Activated CD4-positive, alpha-beta T cell treated with anti-CD3 and anti-CD28 coated beads, Interleukin-2, amount 10 ng/mL, durations not matched to agents 24 days and 14 days (primary cell): Measurements from ENCODE around the gene KBTBD4. TPM values are rescaled to one million over a fixed set of nuclear protein-coding genes. Genes with fewer than 3 reads are reported as not detected.
"Not testable (repeated sequence)": the region's sequence is repeated elsewhere in the genome, so short reads cannot be mapped to it uniquely, and the experiment has no call there.

Source experiments
- DNase-seq: peaks from one replicate; pipeline ENCODE4 v3.0.0; 2022
- H3K27ac Mint-ChIP-seq: one replicate; pipeline ENCODE4 v1.8.0; 2022; ENCODE audit warnings: mild to moderate bottlenecking, mixed read lengths
- H3K27me3 Mint-ChIP-seq: one replicate; pipeline ENCODE4 v1.8.0; 2022; ENCODE audit warnings: mixed read lengths
- H3K36me3 Mint-ChIP-seq: one replicate; pipeline ENCODE4 v1.8.0; 2022; ENCODE audit warnings: low read depth, mild to moderate bottlenecking, mixed read lengths
- H3K4me1 Mint-ChIP-seq: one replicate; pipeline ENCODE4 v1.8.0; 2021; ENCODE audit warnings: mixed read lengths
- H3K4me3 Mint-ChIP-seq: one replicate; pipeline ENCODE4 v1.8.0; 2022; ENCODE audit warnings: mild to moderate bottlenecking, moderate library complexity, mixed read lengths
- H3K9me3 Mint-ChIP-seq: one replicate; pipeline ENCODE4 v1.8.0; 2021; ENCODE audit warnings: mixed read lengths
- intact Hi-C: fragments of 100-400 bp; cut with micrococcal nuclease; formaldehyde crosslinking; loops from one replicate; pipeline ENCODE4 v1.15.1; 2023
- total RNA-seq: library from RNA; stranded (reverse); gene quantifications from 2 replicates; pipeline ENCODE4 v1.2.3, GENCODE V29; 2022

KBTBD4 gene
- total RNA-seq, 1 donor from 2014 or later: 16.7 TPM

GRCh38 chr11:47586098-47586855 lies 7.5 kb upstream of the KBTBD4 start, which contains the start of gene FAM180B:
TSS of gene FAM180B (plus strand) at chr11:47586678. CDS start at chr11:47586769, 91 bp downstream.
- Mint-ChIP-seq H3K4me1 (peaks cover 2% of the 10 kb centered on the region), H3K27me3 (no peaks in the 10 kb centered on the region), H3K27ac (peak within 1 kb of the TSS; percentile 16), H3K9me3 (no peaks in the 10 kb centered on the region), H3K4me3 (no peak within 1 kb of the TSS), H3K36me3 (peaks cover 29% of the 10 kb centered on the region)
- intact Hi-C loops: no loop called here
- DNase-seq: no peak

- Mint-ChIP-seq H3K4me3 (no peak overlapping the region), H3K4me1 (peaks cover 14% of the 10 kb centered on the region), H3K27ac (no peak overlapping the region), H3K9me3 (no peaks in the 10 kb centered on the region), H3K36me3 (peaks cover 43% of the 10 kb centered on the region), H3K27me3 (no peaks in the 10 kb centered on the region)
- DNase-seq: no peak
- intact Hi-C loops: no loop called here
These were observed 5.1 kb upstream of the KBTBD4 start for GRCh38 chr11:47583844-47584243.

GRCh38 chr11:47577460-47578041 lies 1.2 kb downstream of the KBTBD4 start:
- Mint-ChIP-seq H3K9me3 (no peaks in the 10 kb centered on the region), H3K36me3 (peaks cover 59% of the 10 kb centered on the region), H3K27ac (peak overlapping the region; percentile 96)

GRCh38 chr11:47573321-47573720 lies 5.4 kb downstream of the KBTBD4 start:
- Mint-ChIP-seq H3K27me3 (no peaks in the 10 kb centered on the region), H3K9me3 (no peaks in the 10 kb centered on the region), H3K4me3 (no peak overlapping the region), H3K27ac (no peak overlapping the region), H3K4me1 (peaks cover 15% of the 10 kb centered on the region), H3K36me3 (peaks cover 54% of the 10 kb centered on the region)
- DNase-seq: no peak
- intact Hi-C loops: no loop called here

More at GRCh38 chr11:47577460-47578041, 1.2 kb downstream of the KBTBD4 start:
- intact Hi-C loops: loop anchor here (1.0 to 5.0 kb wide), 4 partner anchors 12 to 640 kb away; partner anchors contain the start of genes CSTPP1, MTCH2 and PTPMT1
- Mint-ChIP-seq H3K4me3 (peak overlapping the region; percentile 94), H3K4me1 (peaks cover 30% of the 10 kb centered on the region), H3K27me3 (no peaks in the 10 kb centered on the region)
- no peak for DNase-seq

DNA sequence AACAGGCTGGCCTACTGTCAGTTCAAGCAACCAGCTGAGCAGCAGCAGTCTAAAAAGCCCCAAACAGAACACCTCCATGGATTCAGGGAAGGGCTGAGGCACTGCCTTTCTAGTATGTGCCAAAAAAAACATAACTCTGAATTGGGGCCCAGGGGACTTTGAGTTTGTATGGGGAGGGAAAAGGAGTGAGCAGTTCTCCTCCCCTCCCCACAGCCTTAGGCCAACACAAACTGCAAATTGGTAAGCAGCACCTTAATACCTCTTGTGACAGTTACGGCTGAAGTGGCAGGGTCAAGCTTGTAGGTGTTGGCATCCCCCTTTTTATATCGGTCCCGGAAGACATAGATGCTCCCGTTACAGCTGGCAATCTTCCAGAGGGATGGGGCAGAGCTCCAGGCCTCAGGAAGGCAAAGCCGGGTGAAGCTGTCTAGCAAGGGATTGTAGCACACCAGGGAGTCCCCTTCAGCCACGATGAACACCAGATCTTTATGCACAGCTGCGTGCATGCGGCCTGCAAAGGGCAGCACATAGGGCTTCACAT lies 6.0 kb downstream of the KBTBD4 start:
- peaks cover 53% of the 10 kb centered on the region for H3K36me3 Mint-ChIP-seq
- intact Hi-C loops: no loop called here
- H3K27me3 Mint-ChIP-seq: no peaks in the 10 kb centered on the region
- H3K4me3 Mint-ChIP-seq: no peak overlapping the region
- H3K9me3 Mint-ChIP-seq: no peaks in the 10 kb centered on the region
- H3K27ac Mint-ChIP-seq: no peak overlapping the region
- no peak for DNase-seq
- H3K4me1 Mint-ChIP-seq: peaks cover 11% of the 10 kb centered on the region

GRCh38 chr11:47571895-47572294 lies 6.9 kb downstream of the KBTBD4 start:
- no peaks in the 10 kb centered on the region for H3K9me3 Mint-ChIP-seq
- no peak overlapping the region for H3K4me3 Mint-ChIP-seq
- no peak for DNase-seq
- no peak overlapping the region for H3K27ac Mint-ChIP-seq
- H3K27me3 Mint-ChIP-seq: no peaks in the 10 kb centered on the region
- peaks cover 46% of the 10 kb centered on the region for H3K36me3 Mint-ChIP-seq
- intact Hi-C loops: no loop called here
- H3K4me1 Mint-ChIP-seq: peaks cover 3% of the 10 kb centered on the region

GRCh38 chr11:47571357-47571729 lies 7.4 kb downstream of the KBTBD4 start:
- no peak overlapping the region for H3K27ac Mint-ChIP-seq
- DNase-seq: no peak
- peaks cover 50% of the 10 kb centered on the region for H3K36me3 Mint-ChIP-seq
- H3K4me1 Mint-ChIP-seq: peaks cover 8% of the 10 kb centered on the region
- no peak overlapping the region for H3K4me3 Mint-ChIP-seq
- no peaks in the 10 kb centered on the region for H3K27me3 Mint-ChIP-seq
- H3K9me3 Mint-ChIP-seq: no peaks in the 10 kb centered on the region
- intact Hi-C loops: no loop called here

- DNase-seq: no peak
- Mint-ChIP-seq H3K27ac (no peak overlapping the region), H3K9me3 (no peaks in the 10 kb centered on the region), H3K36me3 (peaks cover 47% of the 10 kb centered on the region), H3K4me3 (no peak overlapping the region), H3K27me3 (no peaks in the 10 kb centered on the region), H3K4me1 (peaks cover 8% of the 10 kb centered on the region)
- intact Hi-C loops: no loop called here
These were observed 8.0 kb downstream of the KBTBD4 start for GRCh38 chr11:47570651-47571356.

DNA sequence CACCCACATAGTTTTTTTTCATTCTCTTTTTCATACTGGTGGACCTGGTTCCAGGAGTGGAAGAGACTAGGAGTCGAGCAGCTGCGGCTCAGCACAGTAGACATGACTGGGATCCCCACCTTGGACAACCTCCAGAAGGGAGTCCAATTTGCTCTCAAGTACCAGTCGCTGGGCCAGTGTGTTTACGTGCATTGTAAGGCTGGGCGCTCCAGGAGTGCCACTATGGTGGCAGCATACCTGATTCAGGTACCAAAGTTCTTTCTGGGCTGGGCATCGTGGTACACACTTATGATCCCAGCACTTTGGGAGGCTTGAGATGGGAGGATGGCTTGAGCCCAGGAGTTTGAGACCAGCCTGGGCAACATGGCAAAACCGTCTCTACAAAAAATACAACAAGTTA lies 9.1 kb downstream of the KBTBD4 start:
- Mint-ChIP-seq H3K4me1 (peaks cover 12% of the 10 kb centered on the region), H3K27ac (no peak overlapping the region), H3K36me3 (peaks cover 42% of the 10 kb centered on the region), H3K9me3 (no peaks in the 10 kb centered on the region), H3K27me3 (no peaks in the 10 kb centered on the region), H3K4me3 (no peak overlapping the region)
- no peak for DNase-seq
- intact Hi-C loops: no loop called here

DNA sequence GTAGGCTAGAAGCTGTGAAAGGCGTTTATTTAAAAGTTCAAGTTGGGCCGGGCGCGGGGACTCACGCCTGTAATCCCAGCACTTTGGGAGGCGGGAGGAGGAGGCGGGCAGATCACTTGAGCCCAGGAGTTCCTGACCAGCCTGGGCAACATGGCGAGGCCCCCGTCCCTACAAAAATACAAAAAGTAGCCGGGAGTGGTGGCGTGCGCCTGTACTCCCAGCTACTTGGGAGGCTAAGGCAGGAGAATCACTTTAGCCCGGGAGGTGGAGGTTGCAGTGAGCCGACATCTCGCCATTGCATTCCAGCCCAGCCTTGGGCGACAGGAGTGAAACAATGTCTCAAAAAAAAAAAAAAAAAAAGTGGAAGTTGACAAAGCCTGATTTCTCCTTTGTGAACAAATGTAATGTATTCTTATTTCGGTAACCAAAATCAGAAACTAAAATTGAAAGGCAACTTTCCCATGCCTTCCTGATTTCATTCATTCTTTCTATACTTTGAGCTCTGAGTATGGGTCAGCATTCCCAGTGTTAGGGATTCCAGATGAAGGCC lies 12.5 kb downstream of the KBTBD4 start:
- Mint-ChIP-seq H3K4me3 (peak overlapping the region; percentile 89), H3K27ac (peak overlapping the region; percentile 78), H3K4me1 (peaks cover 16% of the 10 kb centered on the region), H3K27me3 (no peaks in the 10 kb centered on the region), H3K36me3 (peaks cover 19% of the 10 kb centered on the region), H3K9me3 (no peaks in the 10 kb centered on the region)
- intact Hi-C loops: no loop called here
- no peak for DNase-seq

GRCh38 chr11:47565340-47566148 lies 13.2 kb downstream of the KBTBD4 start, which contains the start of gene PTPMT1:
TSS of gene PTPMT1 (plus strand) at chr11:47565599. CDS start at chr11:47565623, 24 bp downstream.
- Mint-ChIP-seq H3K27ac (peak within 1 kb of the TSS; percentile 87), H3K9me3 (no peaks in the 10 kb centered on the region), H3K4me3 (peak within 1 kb of the TSS; percentile 89), H3K36me3 (peaks cover 19% of the 10 kb centered on the region), H3K27me3 (no peaks in the 10 kb centered on the region), H3K4me1 (peaks cover 16% of the 10 kb centered on the region)
- DNase-seq: peak; percentile 92
- intact Hi-C loops: loop anchor here (1.0 kb wide), 2 partner anchors 12 to 13 kb away; partner anchors contain the start of genes CELF1 and KBTBD4

DNA sequence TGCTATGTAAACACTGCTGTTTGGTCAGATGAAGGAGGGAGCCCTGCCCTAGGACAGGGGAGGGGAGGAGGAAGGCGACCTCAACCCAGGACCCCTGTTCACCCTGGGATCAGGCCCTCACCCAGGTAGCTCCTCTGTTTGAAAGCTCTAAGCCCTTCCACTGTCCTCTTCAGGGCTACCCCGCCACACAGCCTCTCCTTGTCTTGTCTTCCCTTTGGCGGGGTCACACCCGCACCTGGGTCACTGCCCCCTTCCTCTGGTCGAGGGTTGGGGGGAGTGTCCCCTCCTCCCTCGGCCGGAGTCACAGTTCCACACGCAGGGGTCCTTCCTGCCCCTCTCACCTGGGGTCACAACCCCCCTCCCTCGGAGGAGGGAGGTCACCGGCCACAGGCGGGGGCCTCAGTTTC lies 13.8 kb downstream of the KBTBD4 start:
- peaks cover 16% of the 10 kb centered on the region for H3K4me1 Mint-ChIP-seq
- DNase-seq: no peak
- H3K4me3 Mint-ChIP-seq: peak overlapping the region; percentile 89
- intact Hi-C loops: loop anchor here (1.0 kb wide), 2 partner anchors 12 to 13 kb away; partner anchors contain the start of genes CELF1 and KBTBD4
- H3K9me3 Mint-ChIP-seq: no peaks in the 10 kb centered on the region
- no peaks in the 10 kb centered on the region for H3K27me3 Mint-ChIP-seq
- H3K36me3 Mint-ChIP-seq: peaks cover 15% of the 10 kb centered on the region
- H3K27ac Mint-ChIP-seq: peak overlapping the region; percentile 87

DNA sequence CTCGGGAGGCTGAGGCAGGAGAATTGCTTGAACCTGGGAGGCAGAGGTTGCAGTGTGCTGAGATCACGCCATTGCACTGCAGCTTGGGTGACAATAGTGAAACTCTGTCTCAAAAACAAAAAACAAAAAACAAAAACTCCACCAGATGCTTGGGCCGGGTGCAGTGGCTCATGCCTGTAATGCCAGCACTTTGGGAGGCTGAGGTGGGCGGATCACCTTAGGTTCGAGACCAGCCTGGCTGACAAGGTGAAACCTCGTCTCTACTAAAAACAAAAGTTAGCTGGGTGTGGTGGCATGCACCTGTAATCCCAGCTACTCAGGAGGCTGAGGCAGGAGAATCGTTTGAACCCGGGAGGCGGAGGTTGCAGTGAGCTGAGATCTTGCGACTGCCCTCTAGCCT lies 14.4 kb downstream of the KBTBD4 start:
- peaks cover 16% of the 10 kb centered on the region for H3K4me1 Mint-ChIP-seq
- peak overlapping the region; percentile 89 for H3K4me3 Mint-ChIP-seq
- H3K9me3 Mint-ChIP-seq, H3K27me3 Mint-ChIP-seq, intact Hi-C loops, DNase-seq, H3K36me3 Mint-ChIP-seq: not testable (repeated sequence)
- H3K27ac Mint-ChIP-seq: peak overlapping the region; percentile 11
